ENCODE measurements around the gene CUX1.

CUX1 gene

GRCh38 chr7:102055181-102055976 is 238.0 kb downstream of the CUX1 start:
- no peaks in the 10 kb centered on the region; the same call in 1 of the 2 replicates for H3F3A ChIP-seq (ENCODE audit: control insufficient read depth, insufficient read depth)
- 0 out of 2 replicates have a peak, but pooled peaks cover 6% of the 10 kb centered on the region for H3K9me3 ChIP-seq (ENCODE audit: control insufficient read depth, insufficient read depth, low read length)
- peaks cover 48% of the 10 kb centered on the region for H3K36me3 ChIP-seq (ENCODE audit: control insufficient read depth, low read length)
- no peaks in the 10 kb centered on the region for H3K9me2 ChIP-seq (replicated peaks; ENCODE audit: control insufficient read depth, low read length)
- H3K4me2 ChIP-seq (ENCODE audit: low read length) = no peak overlapping the region
- peaks cover 93% of the 10 kb centered on the region for H3K79me2 ChIP-seq (ENCODE audit: control insufficient read depth, low read length)
- H3K27ac ChIP-seq (ENCODE audit: low read depth, low read length) = no peak overlapping the region
- no peak for TF ChIP-seq CTCF (IDR thresholded peaks at IDR 0.05; ENCODE audit: low read depth, low read length, poor library complexity, severe bottlenecking)
- no peak for TF ChIP-seq EZH2phosphoT487 (IDR thresholded peaks at IDR 0.05; ENCODE audit: borderline replicate concordance, low read length)
- no peaks in the 10 kb centered on the region for H4K20me1 ChIP-seq (ENCODE audit: control insufficient read depth, insufficient read depth, low read depth, low read length)
- no peaks in the 10 kb centered on the region for H3K27me3 ChIP-seq (ENCODE audit: control insufficient read depth, low read length)
- peaks cover 31% of the 10 kb centered on the region for H3K4me1 ChIP-seq (ENCODE audit: control insufficient read depth, low read length)
- H3K4me3 ChIP-seq (ENCODE audit: low read length) = no peak overlapping the region

GRCh38 chr7:102059524-102059923 is 242.1 kb downstream of the CUX1 start:
- peaks cover 91% of the 10 kb centered on the region for H3K79me2 ChIP-seq (ENCODE audit: control insufficient read depth, low read length)
- no peaks in the 10 kb centered on the region for H3K27me3 ChIP-seq (ENCODE audit: control insufficient read depth, low read length)
- H3K4me2 ChIP-seq (ENCODE audit: low read length) = no peak overlapping the region
- no peaks in the 10 kb centered on the region for H3K9me3 ChIP-seq (ENCODE audit: control insufficient read depth, insufficient read depth, low read length)
- peaks cover 47% of the 10 kb centered on the region for H3K4me1 ChIP-seq (ENCODE audit: control insufficient read depth, low read length)
- H4K20me1 ChIP-seq (ENCODE audit: control insufficient read depth, insufficient read depth, low read depth, low read length) = peaks cover 6% of the 10 kb centered on the region; the same call in 1 of the 2 replicates
- TF ChIP-seq EZH2phosphoT487 (IDR thresholded peaks at IDR 0.05; ENCODE audit: borderline replicate concordance, low read length) = no peak
- TF ChIP-seq CTCF (IDR thresholded peaks at IDR 0.05; ENCODE audit: low read depth, low read length, poor library complexity, severe bottlenecking) = no peak
- H3K36me3 ChIP-seq (ENCODE audit: control insufficient read depth, low read length) = peaks cover 30% of the 10 kb centered on the region
- no peak overlapping the region for H3K4me3 ChIP-seq (ENCODE audit: low read length)
- H3K27ac ChIP-seq (ENCODE audit: low read depth, low read length) = no peak overlapping the region
- H3F3A ChIP-seq (ENCODE audit: control insufficient read depth, insufficient read depth) = peaks cover 2% of the 10 kb centered on the region; the same call in 1 of the 2 replicates
- no peaks in the 10 kb centered on the region for H3K9me2 ChIP-seq (replicated peaks; ENCODE audit: control insufficient read depth, low read length)

GRCh38 chr7:102061354-102061945 is 244.0 kb downstream of the CUX1 start:
- H3K36me3 ChIP-seq (ENCODE audit: control insufficient read depth, low read length) = peaks cover 16% of the 10 kb centered on the region

More at GRCh38 chr7:102061354-102061945, 244.0 kb downstream of the CUX1 start:
- Histone ChIP-seq H3K4me2 (ENCODE audit: low read length) (no peak overlapping the region), H3F3A (ENCODE audit: control insufficient read depth, insufficient read depth) (peaks cover 2% of the 10 kb centered on the region; the same call in 1 of the 2 replicates), H3K27me3 (ENCODE audit: control insufficient read depth, low read length) (no peaks in the 10 kb centered on the region), H3K27ac (ENCODE audit: low read depth, low read length) (peak overlapping the region; percentile 3; the same call in 1 of the 2 replicates), H3K4me3 (ENCODE audit: low read length) (no peak overlapping the region), H3K79me2 (ENCODE audit: control insufficient read depth, low read length) (peaks cover 91% of the 10 kb centered on the region), H3K9me3 (ENCODE audit: control insufficient read depth, insufficient read depth, low read length) (no peaks in the 10 kb centered on the region), H3K9me2 (replicated peaks; ENCODE audit: control insufficient read depth, low read length) (no peaks in the 10 kb centered on the region), H4K20me1 (ENCODE audit: control insufficient read depth, insufficient read depth, low read depth, low read length) (peaks cover 6% of the 10 kb centered on the region; the same call in 1 of the 2 replicates), H3K4me1 (ENCODE audit: control insufficient read depth, low read length) (peaks cover 50% of the 10 kb centered on the region)
- TF ChIP-seq CTCF (IDR thresholded peaks at IDR 0.05; ENCODE audit: low read depth, low read length, poor library complexity, severe bottlenecking) (no peak), EZH2phosphoT487 (IDR thresholded peaks at IDR 0.05; ENCODE audit: borderline replicate concordance, low read length) (no peak)
